GM18951 (cell line): ENCODE measurements around the gene PALS1.
"Not testable (repeated sequence)": the region's sequence is repeated elsewhere in the genome, so short reads cannot be mapped to it uniquely, and the experiment has no call there.

ENCODE experiments used
- POLR2A ChIP-seq: IDR thresholded peaks from 4 replicates; pipeline ENCODE4 v1.6.1; 2011; ENCODE audit warnings: mild to moderate bottlenecking; ENCODE audit not compliant: insufficient read length, insufficient read depth; ENCODE audit errors: extremely low read depth
- in situ Hi-C: fragments of 300-500 bp; cut with MboI; formaldehyde crosslinking; loops from one replicate; pipeline ENCODE4 v1.12.0; 2022; ENCODE audit warnings: low sequenced_read_pairs, mixed read lengths, inconsistent platforms; ENCODE audit not compliant: unreplicated experiment

PALS1 gene

DNA sequence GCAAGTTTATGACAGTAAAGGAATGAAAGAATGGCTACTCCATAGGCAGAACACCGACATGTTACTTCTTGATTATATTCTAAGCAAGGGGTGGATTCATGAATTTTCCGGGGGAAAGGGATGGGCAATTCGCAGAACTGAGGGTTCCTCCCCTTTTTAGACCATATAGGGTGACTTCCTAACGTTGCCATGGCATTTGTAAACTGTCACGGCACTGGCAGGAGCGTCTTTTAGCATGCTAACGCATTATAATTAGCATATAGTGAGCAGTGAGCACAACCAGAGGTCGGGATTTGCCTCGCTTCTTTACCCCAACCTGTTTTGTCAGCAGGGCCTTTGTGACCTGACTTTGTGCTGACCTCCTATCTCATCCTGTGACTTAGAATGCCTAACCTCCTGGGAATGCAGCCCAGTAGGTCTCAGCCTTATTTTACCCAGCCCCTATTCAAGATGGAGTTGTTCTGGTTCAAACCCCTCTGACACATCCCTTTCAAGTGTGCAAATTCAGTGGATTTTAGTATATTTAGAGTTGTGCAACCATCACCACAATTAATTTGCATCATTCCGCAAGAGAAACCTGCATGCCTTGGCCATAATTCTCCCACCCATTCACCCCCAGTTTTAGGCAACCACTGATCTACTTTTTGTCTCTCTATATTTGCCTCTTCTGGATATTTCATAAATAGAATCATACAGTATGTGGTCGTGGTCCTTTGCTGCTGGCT, 27.4 kb downstream of the PALS1 start:
- in situ Hi-C loops: no loop called here
- no peak for TF ChIP-seq POLR2A

- in situ Hi-C loops: no loop called here
Measured at GRCh38 chr14:67269298-67270060, 28.2 kb downstream of the PALS1 start.

DNA sequence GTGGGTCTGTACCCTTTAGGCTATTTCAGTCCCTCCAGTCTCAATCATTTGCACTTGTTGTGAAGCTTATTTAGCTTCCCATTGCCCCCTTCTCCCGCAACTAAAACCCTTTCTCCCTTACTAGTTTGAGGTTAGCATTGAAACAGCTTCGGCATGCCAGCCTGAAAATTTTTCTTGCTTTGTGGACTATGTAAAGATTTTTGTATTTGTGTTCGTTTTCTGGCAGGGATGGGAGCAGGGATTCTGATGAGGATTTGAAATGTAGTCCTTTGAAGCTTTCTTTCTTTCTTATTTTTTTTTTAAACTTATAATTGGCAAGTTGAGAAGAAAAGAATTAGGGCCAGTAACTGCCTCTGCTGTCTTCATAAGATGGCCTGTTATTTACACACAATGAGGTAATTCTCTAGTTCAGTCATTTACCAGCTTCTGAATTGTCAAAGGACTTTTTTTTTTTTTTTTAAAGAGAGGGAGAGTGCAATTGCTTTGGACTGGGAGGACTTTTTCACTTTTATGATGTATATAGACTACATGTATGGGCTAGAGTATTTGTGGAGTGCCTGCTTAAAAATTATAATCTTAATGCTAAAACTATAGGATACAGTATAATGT, 29.0 kb downstream of the PALS1 start:
- no peak for TF ChIP-seq POLR2A
- in situ Hi-C loops: no loop called here

More at GRCh38 chr14:67269298-67270060, 28.2 kb downstream of the PALS1 start:
- TF ChIP-seq POLR2A: no peak

DNA sequence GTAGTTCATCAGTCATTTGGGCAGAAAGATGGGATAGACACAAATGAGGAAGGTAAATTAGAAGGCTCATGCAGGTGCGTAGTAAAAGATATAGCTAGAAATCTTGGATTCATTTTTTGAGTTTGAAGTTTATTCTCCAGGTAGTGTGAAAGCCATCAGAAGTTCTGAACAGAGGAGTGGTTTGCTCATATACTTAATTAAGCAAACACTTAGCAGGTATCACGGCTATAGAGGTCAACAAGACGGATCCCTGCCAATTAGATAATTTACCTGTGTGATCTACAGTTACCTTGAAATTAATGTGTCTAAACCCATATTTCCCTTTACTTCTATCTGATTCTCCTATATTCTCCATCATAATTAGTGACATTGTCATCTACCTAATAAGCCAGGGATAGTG, 29.7 kb downstream of the PALS1 start:
- TF ChIP-seq POLR2A: no peak
- in situ Hi-C loops: no loop called here

GRCh38 chr14:67273281-67273680, 32.0 kb downstream of the PALS1 start:
- in situ Hi-C loops: not testable (repeated sequence)

DNA sequence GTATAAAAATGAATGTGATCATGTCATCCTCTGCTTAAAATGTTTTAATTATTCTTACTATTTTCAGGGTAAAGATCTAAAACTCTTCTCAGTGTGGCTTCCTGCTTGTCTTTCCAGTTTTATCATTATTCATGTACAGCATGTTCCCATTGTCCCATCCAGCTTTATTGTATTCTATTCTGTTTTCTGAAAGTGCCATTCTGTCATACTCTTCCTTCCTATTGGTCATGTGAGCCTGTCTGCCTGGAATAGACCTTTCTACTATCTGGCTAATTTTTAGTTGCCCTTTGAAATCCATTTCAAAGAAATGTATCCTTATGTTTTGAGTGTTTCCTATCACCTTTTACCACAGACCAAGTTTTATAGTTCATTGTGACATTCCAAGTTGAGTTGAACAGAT, 34.9 kb downstream of the PALS1 start:
- in situ Hi-C loops: no loop called here
- no peak for TF ChIP-seq POLR2A

- in situ Hi-C loops: no loop called here
- TF ChIP-seq POLR2A: no peak
Measured at GRCh38 chr14:67280506-67280905, 39.3 kb downstream of the PALS1 start.

GRCh38 chr14:67285876-67286452, 44.7 kb downstream of the PALS1 start:
- in situ Hi-C loops: no loop called here
- TF ChIP-seq POLR2A: no peak
